ENCODE measurements around the gene SUPT5H.

- TF ChIP-seq CTCF (IDR thresholded peaks at IDR 0.05): no peak
- TF ChIP-seq POLR2A (IDR thresholded peaks at IDR 0.05): no peak
These were observed 20.4 kb upstream of the SUPT5H start for GRCh38 chr19:39424934-39425333.

Measured in esophagus squamous epithelium (tissue), 4 donors.